Keratinocyte (primary cell): ENCODE measurements around the gene HES7. TPM values are rescaled to one million over a fixed set of nuclear protein-coding genes. Genes with fewer than 3 reads are reported as not detected.

Experiments used
- DNase-seq: peaks from one replicate; pipeline ENCODE4 v3.0.0-alpha.2; 2011; ENCODE audit warnings: low read depth, missing footprints, low spot score
- FAIRE-seq: peaks from 2 replicates; lab custom pipeline; 2011; peaks lifted over from hg19 to GRCh38; lab: Jason Lieb, UNC
- H2AFZ ChIP-seq: 2 replicates; pipeline ENCODE4 v1.6.0; 2012; ENCODE audit warnings: low read length, control low read depth, inconsistent platforms; ENCODE audit not compliant: control insufficient read depth
- H3K27ac ChIP-seq: 2 replicates; pipeline ENCODE4 v1.5.1; 2011; ENCODE audit warnings: low read length; ENCODE audit not compliant: control insufficient read depth, insufficient read depth
- H3K27me3 ChIP-seq: 3 replicates; pipeline ENCODE4 v1.6.0; 2011; ENCODE audit warnings: low read length; ENCODE audit not compliant: control insufficient read depth, insufficient read depth; ENCODE audit errors: extremely low read depth
- H3K36me3 ChIP-seq, 2 experiments: 2 replicates in 1 of 2; 3 replicates in 1 of 2; pipeline ENCODE4 v1.5.1; 2011; ENCODE audit warnings: low read length in 2 of 2, mild to moderate bottlenecking in 1 of 2; ENCODE audit not compliant: control insufficient read depth in 2 of 2, insufficient read depth in 2 of 2; ENCODE audit errors: extremely low read depth in 1 of 2
- H3K4me1 ChIP-seq: 3 replicates; pipeline ENCODE4 v1.5.1; 2011; ENCODE audit warnings: low read length; ENCODE audit not compliant: control insufficient read depth, insufficient read depth; ENCODE audit errors: extremely low read depth
- H3K4me2 ChIP-seq: 3 replicates; pipeline ENCODE4 v1.6.0; 2011; ENCODE audit warnings: low read depth, low read length; ENCODE audit not compliant: control insufficient read depth, insufficient read depth; ENCODE audit errors: extremely low read depth
- H3K4me3 ChIP-seq, 3 experiments: fragments of 200-600 bp in 1 of 3; sonication (generic) in 1 of 3; 2 replicates in 2 of 3; 3 replicates in 1 of 3; pipeline ENCODE4 v1.5.1; 2011 to 2016; ENCODE audit warnings: low read length in 3 of 3, mild to moderate bottlenecking in 3 of 3, control low read depth in 2 of 3, inconsistent platforms in 1 of 3, low read depth in 1 of 3, mixed read lengths in 1 of 3, mixed run types in 1 of 3, moderate library complexity in 1 of 3; ENCODE audit not compliant: control insufficient read depth in 2 of 3, insufficient read depth in 2 of 3; ENCODE audit errors: extremely low read depth in 1 of 3
- H3K79me2 ChIP-seq: 2 replicates; pipeline ENCODE4 v1.6.0; 2012; ENCODE audit warnings: low read length; ENCODE audit not compliant: control insufficient read depth, insufficient read depth
- H3K9ac ChIP-seq: 3 replicates; pipeline ENCODE4 v1.6.0; 2011; ENCODE audit warnings: low read length; ENCODE audit not compliant: control insufficient read depth, insufficient read depth; ENCODE audit errors: extremely low read depth
- H3K9me1 ChIP-seq: 3 replicates; pipeline ENCODE4 v1.6.0; 2011; ENCODE audit warnings: low read length; ENCODE audit not compliant: control insufficient read depth, insufficient read depth; ENCODE audit errors: extremely low read depth
- H3K9me3 ChIP-seq: 2 replicates; pipeline ENCODE4 v1.5.1; 2012; ENCODE audit warnings: low read depth, low read length; ENCODE audit not compliant: control insufficient read depth
- H4K20me1 ChIP-seq: 3 replicates; pipeline ENCODE4 v1.6.0; 2011; ENCODE audit warnings: low read length; ENCODE audit not compliant: control insufficient read depth, insufficient read depth; ENCODE audit errors: extremely low read depth
- CTCF ChIP-seq, 3 experiments: IDR thresholded peaks in 1 of 3; conservative IDR thresholded peaks in 1 of 3; optimal IDR thresholded peaks in 1 of 3; 2 replicates in 2 of 3; 3 replicates in 1 of 3; pipeline versions ENCODE3 to v1.5.1; 2011; ENCODE audit warnings: low read length in 3 of 3, mild to moderate bottlenecking in 3 of 3, moderate library complexity in 2 of 3, control low read depth in 1 of 3, inconsistent platforms in 1 of 3; ENCODE audit not compliant: insufficient read depth in 2 of 3; ENCODE audit errors: extremely low read depth in 1 of 3
- EZH2 ChIP-seq: IDR thresholded peaks from one replicate; pipeline ENCODE4 v1.6.1; 2012; ENCODE audit warnings: inconsistent platforms, mild to moderate bottlenecking, low read length, moderate library complexity
- dilution Hi-C: fragments of 300-500 bp; cut with MboI; formaldehyde crosslinking; loops from one replicate; pipeline ENCODE4 v1.7.0; 2020; ENCODE audit warnings: low sequenced_read_pairs; ENCODE audit not compliant: extremely low pct_ligation_motif_present
- polyA plus RNA-seq, 5 experiments: library from polyadenylated mRNA; depleted of rRNA in 3 of 5; stranded (reverse) in 3 of 5; stranded (forward) in 1 of 5; unstranded in 1 of 5; fragments of >200 nt; gene quantifications; 1 replicate in 1 of 5; 2 replicates in 3 of 5; 3 replicates in 1 of 5; pipeline versions ENCODE4 v1.2.1 to v1.2.3, GENCODE V29; 2011 to 2012; ENCODE audit warnings: missing spikeins in 2 of 5, low read depth in 1 of 5, low replicate concordance in 1 of 5

Gene HES7
- polyA plus RNA-seq, 1 donor (not counting 4 experiments of a cell fraction or from before 2014, with no cell fraction given): 0.33 TPM

- H4K20me1 ChIP-seq: peaks cover 4% of the 10 kb centered on the region
- peaks cover 46% of the 10 kb centered on the region for H3K4me1 ChIP-seq
- no peaks in the 10 kb centered on the region for H3K36me3 ChIP-seq
- no peak overlapping the region for H3K27ac ChIP-seq
- peak overlapping the region; percentile 78 for H2AFZ ChIP-seq
- dilution Hi-C loops: no loop called here
- H3K9me1 ChIP-seq: peaks cover 3% of the 10 kb centered on the region
- no peaks in the 10 kb centered on the region for H3K79me2 ChIP-seq
- TF ChIP-seq CTCF (optimal IDR thresholded peaks at IDR 0.05 in 1 of 3, IDR thresholded peaks at IDR 0.05 in 1 of 3, conservative IDR thresholded peaks at IDR 0.05 in 1 of 3; ENCODE audit: extremely low read depth in 1 of 3, insufficient read depth in 2 of 3, low read length in 3 of 3): no peak
- TF ChIP-seq EZH2: no peak
- H3K4me2 ChIP-seq: peak overlapping the region; percentile 92
- H3K9ac ChIP-seq: peak overlapping the region; percentile 69
- H3K4me3 ChIP-seq: peak overlapping the region; percentile 49 to 93 (median 78)
- DNase-seq (no peak), FAIRE-seq (no peak)
- H3K9me3 ChIP-seq: no peaks in the 10 kb centered on the region
- peaks cover 26% of the 10 kb centered on the region for H3K27me3 ChIP-seq
Measured at GRCh38 chr17:8122924-8123694, 797 bp downstream of the HES7 start.

- Histone ChIP-seq H3K27ac (no peak overlapping the region), H3K4me1 (peaks cover 52% of the 10 kb centered on the region), H2AFZ (peak overlapping the region; percentile 78), H3K9me1 (peaks cover 3% of the 10 kb centered on the region), H3K79me2 (no peaks in the 10 kb centered on the region), H3K36me3 (no peaks in the 10 kb centered on the region), H3K9ac (peak overlapping the region; percentile 69), H4K20me1 (peaks cover 4% of the 10 kb centered on the region), H3K27me3 (peaks cover 26% of the 10 kb centered on the region), H3K4me2 (peak overlapping the region; percentile 92), H3K4me3 (peak overlapping the region; percentile 49 to 93 (median 78)), H3K9me3 (no peaks in the 10 kb centered on the region)
- FAIRE-seq (no peak), DNase-seq (no peak)
- dilution Hi-C loops: no loop called here
- TF ChIP-seq CTCF (optimal IDR thresholded peaks at IDR 0.05 in 1 of 3, IDR thresholded peaks at IDR 0.05 in 1 of 3, conservative IDR thresholded peaks at IDR 0.05 in 1 of 3; ENCODE audit: extremely low read depth in 1 of 3, insufficient read depth in 2 of 3, low read length in 3 of 3) (no peak), EZH2 (no peak)
Measured at GRCh38 chr17:8122422-8122923, 1.4 kb downstream of the HES7 start.
